NCI-H2171 treated with DMSO at 0.1 percent for 48 hours (cell line): ENCODE results near the gene MYOZ3.

Experiments
- DNase-seq: peaks from one replicate; lab custom pipeline; 2025; lab: John Stamatoyannopoulos, UW

MYOZ3 gene

DNA sequence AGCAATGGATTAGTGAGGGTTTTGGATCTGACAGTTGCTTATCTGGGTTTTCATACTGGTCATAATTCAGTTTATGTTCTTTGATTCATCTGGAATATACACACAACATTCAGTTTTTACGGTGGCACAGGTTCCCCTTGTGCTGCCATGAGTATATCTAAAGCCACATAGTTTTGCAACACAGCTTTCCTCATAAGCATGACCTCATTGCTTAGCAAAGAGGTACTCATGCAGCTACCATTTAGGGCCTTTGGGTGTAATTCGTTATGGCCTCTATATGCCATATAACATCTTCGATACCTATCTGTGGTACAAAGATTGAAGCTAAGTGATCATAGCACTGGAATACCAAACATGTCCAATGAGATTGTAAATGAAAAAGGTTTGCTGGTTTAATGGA is 42.7 kb downstream of the MYOZ3 start:
- DNase-seq: no peak

DNA sequence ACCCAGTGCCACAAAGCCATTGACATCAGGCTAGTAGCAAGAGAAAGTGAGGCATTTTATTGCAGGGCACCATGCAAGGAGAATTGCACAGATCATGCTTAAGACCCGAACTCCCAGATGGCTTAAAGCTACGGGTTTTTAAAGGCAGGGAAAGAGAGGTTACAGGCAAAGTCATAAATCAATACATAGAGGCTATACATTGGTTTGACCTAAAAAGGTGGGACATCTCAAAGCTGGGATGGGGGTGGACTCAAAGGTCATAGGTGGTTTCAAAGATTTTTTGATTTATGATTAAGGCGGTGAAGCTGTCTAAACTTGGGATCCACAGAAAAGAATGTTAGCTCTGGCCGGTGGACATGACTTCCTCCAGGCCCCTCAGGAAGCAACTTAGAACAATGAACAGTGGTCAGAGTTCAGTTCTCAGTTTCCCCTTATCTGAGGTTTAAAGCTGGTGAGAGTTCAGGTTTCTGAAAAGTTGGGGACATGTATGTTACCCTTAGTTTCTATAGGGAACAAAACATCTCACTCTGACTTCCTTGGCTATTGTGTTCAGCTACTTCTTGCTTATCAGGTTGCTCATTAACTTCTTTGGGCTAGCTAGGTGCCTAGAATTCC is 45.8 kb downstream of the MYOZ3 start:
- no peak for DNase-seq

DNA sequence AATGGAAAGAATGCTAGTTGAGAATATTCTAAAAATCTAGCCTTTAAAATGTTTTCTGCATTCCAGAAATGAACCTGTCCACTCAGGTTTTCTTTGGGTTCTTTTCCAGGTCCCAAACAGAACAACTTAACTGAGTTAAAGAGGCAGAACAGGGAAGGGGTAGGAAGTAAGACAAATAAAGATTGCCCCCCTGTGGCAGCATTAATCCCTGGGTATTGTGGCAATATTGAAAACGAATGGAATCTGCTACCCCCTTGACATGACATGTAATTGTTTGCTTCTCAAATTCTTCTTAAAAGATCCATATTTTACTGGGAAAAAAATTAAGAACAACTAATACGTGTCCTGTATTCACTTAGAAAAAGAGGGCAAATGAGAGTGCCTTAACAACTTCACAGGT is 49.1 kb downstream of the MYOZ3 start:
- peak; percentile 15 for DNase-seq

DNA sequence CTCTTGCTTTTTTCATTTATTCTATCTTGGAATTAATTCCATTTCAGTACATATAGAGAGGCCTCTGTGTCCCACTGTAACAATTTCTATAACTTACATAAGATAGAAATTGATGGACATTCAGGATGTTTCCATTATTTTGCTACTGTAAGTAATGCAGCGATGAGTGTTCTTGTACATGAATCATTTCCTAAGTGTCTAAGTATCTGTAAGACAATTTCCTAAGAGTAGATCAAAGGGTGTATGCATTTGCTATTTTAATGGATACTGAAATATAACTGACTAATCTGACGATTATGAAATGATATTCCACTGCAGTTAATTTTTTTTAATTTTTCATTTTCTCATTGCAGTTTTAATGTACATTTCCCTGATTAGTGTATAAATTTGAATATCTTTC is 62.8 kb downstream of the MYOZ3 start:
- DNase-seq: no peak
